Measurements from ENCODE around the gene ARGLU1. TPM values are rescaled to one million over a fixed set of nuclear protein-coding genes. Genes with fewer than 3 reads are reported as not detected.

Gene ARGLU1
- total and polyA plus RNA-seq, 2 experiments from 2014 or later, result 108 to 166 TPM

- ATAC-seq, result no peak
- H3K27ac ChIP-seq (ENCODE audit: low read depth), result no peak overlapping the region
- H3F3A ChIP-seq (replicated peaks; ENCODE audit: low read depth), result no peaks in the 10 kb centered on the region
- peaks cover 71% of the 10 kb centered on the region for H3K4me1 ChIP-seq (ENCODE audit: insufficient read depth)
- no peaks in the 10 kb centered on the region for H3K9me3 Mint-ChIP-seq
- no peaks in the 10 kb centered on the region for H3K27me3 Mint-ChIP-seq (ENCODE audit: insufficient read depth, low read depth, poor library complexity)
- TF ChIP-seq, protein P1, sequence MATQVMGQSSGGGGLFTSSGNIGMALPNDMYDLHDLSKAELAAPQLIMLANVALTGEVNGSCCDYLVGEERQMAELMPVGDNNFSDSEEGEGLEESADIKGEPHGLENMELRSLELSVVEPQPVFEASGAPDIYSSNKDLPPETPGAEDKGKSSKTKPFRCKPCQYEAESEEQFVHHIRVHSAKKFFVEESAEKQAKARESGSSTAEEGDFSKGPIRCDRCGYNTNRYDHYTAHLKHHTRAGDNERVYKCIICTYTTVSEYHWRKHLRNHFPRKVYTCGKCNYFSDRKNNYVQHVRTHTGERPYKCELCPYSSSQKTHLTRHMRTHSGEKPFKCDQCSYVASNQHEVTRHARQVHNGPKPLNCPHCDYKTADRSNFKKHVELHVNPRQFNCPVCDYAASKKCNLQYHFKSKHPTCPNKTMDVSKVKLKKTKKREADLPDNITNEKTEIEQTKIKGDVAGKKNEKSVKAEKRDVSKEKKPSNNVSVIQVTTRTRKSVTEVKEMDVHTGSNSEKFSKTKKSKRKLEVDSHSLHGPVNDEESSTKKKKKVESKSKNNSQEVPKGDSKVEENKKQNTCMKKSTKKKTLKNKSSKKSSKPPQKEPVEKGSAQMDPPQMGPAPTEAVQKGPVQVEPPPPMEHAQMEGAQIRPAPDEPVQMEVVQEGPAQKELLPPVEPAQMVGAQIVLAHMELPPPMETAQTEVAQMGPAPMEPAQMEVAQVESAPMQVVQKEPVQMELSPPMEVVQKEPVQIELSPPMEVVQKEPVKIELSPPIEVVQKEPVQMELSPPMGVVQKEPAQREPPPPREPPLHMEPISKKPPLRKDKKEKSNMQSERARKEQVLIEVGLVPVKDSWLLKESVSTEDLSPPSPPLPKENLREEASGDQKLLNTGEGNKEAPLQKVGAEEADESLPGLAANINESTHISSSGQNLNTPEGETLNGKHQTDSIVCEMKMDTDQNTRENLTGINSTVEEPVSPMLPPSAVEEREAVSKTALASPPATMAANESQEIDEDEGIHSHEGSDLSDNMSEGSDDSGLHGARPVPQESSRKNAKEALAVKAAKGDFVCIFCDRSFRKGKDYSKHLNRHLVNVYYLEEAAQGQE (IDR thresholded peaks at IDR 0.05; ENCODE audit: unreplicated experiment), result no peak
- TF ChIP-seq CREB1 (CRISPR knock-in tag; IDR thresholded peaks at IDR 0.05; ENCODE audit: low read depth) (no peak), STAT1 (IDR thresholded peaks at IDR 0.05; ENCODE audit: unreplicated experiment) (no peak), ZNF331 (CRISPR knock-in tag; IDR thresholded peaks at IDR 0.05; ENCODE audit: low read depth) (no peak)
- TF ChIP-seq, protein P2, sequence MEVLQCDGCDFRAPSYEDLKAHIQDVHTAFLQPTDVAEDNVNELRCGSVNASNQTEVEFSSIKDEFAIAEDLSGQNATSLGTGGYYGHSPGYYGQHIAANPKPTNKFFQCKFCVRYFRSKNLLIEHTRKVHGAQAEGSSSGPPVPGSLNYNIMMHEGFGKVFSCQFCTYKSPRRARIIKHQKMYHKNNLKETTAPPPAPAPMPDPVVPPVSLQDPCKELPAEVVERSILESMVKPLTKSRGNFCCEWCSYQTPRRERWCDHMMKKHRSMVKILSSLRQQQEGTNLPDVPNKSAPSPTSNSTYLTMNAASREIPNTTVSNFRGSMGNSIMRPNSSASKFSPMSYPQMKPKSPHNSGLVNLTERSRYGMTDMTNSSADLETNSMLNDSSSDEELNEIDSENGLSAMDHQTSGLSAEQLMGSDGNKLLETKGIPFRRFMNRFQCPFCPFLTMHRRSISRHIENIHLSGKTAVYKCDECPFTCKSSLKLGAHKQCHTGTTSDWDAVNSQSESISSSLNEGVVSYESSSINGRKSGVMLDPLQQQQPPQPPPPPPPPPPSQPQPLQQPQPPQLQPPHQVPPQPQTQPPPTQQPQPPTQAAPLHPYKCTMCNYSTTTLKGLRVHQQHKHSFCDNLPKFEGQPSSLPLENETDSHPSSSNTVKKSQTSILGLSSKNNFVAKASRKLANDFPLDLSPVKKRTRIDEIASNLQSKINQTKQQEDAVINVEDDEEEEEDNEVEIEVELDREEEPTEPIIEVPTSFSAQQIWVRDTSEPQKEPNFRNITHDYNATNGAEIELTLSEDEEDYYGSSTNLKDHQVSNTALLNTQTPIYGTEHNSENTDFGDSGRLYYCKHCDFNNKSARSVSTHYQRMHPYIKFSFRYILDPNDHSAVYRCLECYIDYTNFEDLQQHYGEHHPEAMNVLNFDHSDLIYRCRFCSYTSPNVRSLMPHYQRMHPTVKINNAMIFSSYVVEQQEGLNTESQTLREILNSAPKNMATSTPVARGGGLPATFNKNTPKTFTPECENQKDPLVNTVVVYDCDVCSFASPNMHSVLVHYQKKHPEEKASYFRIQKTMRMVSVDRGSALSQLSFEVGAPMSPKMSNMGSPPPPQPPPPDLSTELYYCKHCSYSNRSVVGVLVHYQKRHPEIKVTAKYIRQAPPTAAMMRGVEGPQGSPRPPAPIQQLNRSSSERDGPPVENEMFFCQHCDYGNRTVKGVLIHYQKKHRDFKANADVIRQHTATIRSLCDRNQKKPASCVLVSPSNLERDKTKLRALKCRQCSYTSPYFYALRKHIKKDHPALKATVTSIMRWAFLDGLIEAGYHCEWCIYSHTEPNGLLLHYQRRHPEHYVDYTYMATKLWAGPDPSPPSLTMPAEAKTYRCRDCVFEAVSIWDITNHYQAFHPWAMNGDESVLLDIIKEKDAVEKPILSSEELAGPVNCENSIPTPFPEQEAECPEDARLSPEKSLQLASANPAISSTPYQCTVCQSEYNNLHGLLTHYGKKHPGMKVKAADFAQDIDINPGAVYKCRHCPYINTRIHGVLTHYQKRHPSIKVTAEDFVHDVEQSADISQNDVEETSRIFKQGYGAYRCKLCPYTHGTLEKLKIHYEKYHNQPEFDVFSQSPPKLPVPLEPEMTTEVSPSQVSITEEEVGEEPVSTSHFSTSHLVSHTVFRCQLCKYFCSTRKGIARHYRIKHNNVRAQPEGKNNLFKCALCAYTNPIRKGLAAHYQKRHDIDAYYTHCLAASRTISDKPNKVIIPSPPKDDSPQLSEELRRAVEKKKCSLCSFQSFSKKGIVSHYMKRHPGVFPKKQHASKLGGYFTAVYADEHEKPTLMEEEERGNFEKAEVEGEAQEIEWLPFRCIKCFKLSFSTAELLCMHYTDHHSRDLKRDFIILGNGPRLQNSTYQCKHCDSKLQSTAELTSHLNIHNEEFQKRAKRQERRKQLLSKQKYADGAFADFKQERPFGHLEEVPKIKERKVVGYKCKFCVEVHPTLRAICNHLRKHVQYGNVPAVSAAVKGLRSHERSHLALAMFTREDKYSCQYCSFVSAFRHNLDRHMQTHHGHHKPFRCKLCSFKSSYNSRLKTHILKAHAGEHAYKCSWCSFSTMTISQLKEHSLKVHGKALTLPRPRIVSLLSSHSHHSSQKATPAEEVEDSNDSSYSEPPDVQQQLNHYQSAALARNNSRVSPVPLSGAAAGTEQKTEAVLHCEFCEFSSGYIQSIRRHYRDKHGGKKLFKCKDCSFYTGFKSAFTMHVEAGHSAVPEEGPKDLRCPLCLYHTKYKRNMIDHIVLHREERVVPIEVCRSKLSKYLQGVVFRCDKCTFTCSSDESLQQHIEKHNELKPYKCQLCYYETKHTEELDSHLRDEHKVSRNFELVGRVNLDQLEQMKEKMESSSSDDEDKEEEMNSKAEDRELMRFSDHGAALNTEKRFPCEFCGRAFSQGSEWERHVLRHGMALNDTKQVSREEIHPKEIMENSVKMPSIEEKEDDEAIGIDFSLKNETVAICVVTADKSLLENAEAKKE (CRISPR knock-in tag; IDR thresholded peaks at IDR 0.05), result no peak
- no peaks in the 10 kb centered on the region for H3K36me3 ChIP-seq (ENCODE audit: insufficient read depth)
- peaks cover 67% of the 10 kb centered on the region for H3K4me1 Mint-ChIP-seq
- H4K20me1 ChIP-seq (replicated peaks; ENCODE audit: insufficient read depth), result 0 out of 2 replicates have a peak, but pooled peaks cover 10% of the 10 kb centered on the region
- no peak overlapping the region for H2AFZ ChIP-seq
- H3K4me3 Mint-ChIP-seq, result no peak overlapping the region
- peaks cover 93% of the 10 kb centered on the region for H3K79me2 ChIP-seq (replicated peaks; ENCODE audit: insufficient read depth)
- no peaks in the 10 kb centered on the region for H3K27me3 ChIP-seq (ENCODE audit: insufficient read depth)
- no peak overlapping the region for H3K4me2 ChIP-seq
- no peak overlapping the region; the same call in 1 of the 2 replicates for H3K27ac Mint-ChIP-seq
- no peaks in the 10 kb centered on the region for H3K9me2 ChIP-seq (ENCODE audit: insufficient read depth)
- no peaks in the 10 kb centered on the region for H3K36me3 Mint-ChIP-seq (ENCODE audit: low read depth)
- H3K4me3 ChIP-seq, result no peak overlapping the region
- no peak for DNase-seq (ENCODE audit: low spot score)
Measured at GRCh38 chr13:106517109-106517847, 50.7 kb downstream of the ARGLU1 start.

Data from GM23338 (cell line).